C4-2B (cell line): ENCODE data around the gene DDX24.

Source experiments
- H3K27ac ChIP-seq: fragments of 450-650 bp; 2 replicates; pipeline ENCODE4 v1.5.1; 2017
- ZFX ChIP-seq: fragments of 450-650 bp; IDR thresholded peaks from 2 replicates; pipeline ENCODE4 v1.6.1; 2017
- TF ChIP-seq, protein P1 (sequence below): fragments of 450-650 bp; conservative IDR thresholded peaks from 2 replicates; pipeline ENCODE4 v1.5.1; 2017; ENCODE audit warnings: mild to moderate bottlenecking

Gene DDX24

DNA sequence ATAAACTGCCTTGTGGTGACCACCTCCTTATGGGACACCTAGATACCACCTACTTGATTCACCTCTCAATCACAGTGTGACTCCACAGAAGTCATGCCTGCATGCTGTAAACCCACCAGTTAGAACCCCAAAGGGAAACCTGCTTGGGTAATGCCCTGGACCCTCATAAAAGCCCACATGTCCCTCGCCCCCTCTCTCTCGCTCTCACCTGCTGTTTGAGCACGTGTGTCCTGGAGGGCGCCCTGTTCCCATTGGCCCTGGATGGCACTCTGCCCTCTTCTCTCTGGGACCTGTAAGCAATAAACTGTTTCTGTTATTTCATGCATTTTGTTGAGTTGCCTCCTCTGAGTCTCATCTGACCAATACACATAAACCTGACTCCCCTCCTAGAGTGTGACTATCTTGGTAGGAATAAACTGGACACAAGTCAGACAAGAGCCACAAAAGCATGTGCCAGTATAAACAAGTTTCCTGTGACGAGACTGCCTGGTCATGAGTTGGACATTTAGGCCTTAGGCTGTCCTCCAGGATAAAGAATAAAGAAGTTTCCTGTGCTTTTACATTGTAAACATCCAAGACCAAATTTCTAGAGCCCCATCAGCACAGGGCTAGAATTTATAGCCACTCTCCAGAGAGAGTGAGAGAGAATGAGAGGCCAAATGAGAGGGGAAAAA, 39.8 kb upstream of the DDX24 start:
- H3K27ac ChIP-seq = no peak overlapping the region
- TF ChIP-seq, protein P1, sequence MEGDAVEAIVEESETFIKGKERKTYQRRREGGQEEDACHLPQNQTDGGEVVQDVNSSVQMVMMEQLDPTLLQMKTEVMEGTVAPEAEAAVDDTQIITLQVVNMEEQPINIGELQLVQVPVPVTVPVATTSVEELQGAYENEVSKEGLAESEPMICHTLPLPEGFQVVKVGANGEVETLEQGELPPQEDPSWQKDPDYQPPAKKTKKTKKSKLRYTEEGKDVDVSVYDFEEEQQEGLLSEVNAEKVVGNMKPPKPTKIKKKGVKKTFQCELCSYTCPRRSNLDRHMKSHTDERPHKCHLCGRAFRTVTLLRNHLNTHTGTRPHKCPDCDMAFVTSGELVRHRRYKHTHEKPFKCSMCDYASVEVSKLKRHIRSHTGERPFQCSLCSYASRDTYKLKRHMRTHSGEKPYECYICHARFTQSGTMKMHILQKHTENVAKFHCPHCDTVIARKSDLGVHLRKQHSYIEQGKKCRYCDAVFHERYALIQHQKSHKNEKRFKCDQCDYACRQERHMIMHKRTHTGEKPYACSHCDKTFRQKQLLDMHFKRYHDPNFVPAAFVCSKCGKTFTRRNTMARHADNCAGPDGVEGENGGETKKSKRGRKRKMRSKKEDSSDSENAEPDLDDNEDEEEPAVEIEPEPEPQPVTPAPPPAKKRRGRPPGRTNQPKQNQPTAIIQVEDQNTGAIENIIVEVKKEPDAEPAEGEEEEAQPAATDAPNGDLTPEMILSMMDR = no peak
- no peak for TF ChIP-seq ZFX

DNA sequence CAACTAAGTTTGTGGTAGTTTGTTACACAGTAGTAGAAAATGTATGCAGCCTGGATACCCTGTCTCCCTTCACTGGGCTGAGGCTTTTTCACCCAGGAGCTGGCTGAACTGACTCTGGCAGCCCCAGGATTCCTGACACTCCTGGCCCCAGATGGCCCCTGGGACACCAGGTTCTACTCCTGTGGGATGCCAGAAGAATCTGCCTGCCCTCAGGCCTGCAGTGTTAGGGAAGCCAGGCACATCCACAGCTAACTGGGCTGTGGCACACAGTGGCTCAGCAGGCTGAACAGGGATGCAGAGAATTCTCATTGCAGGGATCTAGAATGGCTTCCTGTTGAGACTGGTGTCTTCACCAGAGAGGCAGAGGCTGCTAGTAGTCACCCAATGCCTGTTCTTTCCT, 38.1 kb upstream of the DDX24 start:
- TF ChIP-seq ZFX = no peak
- TF ChIP-seq, protein P1 = no peak
- no peak overlapping the region for H3K27ac ChIP-seq

DNA sequence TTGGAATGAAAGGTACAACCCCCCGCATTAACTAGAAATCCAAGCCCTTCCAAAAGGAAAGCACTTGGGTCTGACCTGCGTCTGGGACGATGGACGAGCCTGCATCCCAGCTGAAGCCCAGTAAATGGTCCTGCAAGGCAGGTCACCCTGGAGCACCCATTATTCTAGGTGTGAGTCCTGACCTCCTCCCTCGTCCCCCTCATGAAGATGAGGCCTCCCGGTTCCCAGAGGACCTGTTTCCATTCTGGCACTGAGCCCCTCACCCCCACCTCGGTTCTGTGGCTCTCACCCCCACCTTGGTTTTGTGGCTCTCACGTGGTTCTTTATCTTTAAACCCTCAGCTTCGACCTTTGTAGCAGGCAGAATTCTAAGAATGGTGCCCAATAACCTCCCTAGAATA, 36.9 kb upstream of the DDX24 start:
- TF ChIP-seq, protein P1 = no peak
- TF ChIP-seq ZFX = no peak
- H3K27ac ChIP-seq = no peak overlapping the region

GRCh38 chr14:94116701-94117100, 35.7 kb upstream of the DDX24 start:
- no peak overlapping the region for H3K27ac ChIP-seq
- TF ChIP-seq ZFX = no peak
- TF ChIP-seq, protein P1 = no peak

DNA sequence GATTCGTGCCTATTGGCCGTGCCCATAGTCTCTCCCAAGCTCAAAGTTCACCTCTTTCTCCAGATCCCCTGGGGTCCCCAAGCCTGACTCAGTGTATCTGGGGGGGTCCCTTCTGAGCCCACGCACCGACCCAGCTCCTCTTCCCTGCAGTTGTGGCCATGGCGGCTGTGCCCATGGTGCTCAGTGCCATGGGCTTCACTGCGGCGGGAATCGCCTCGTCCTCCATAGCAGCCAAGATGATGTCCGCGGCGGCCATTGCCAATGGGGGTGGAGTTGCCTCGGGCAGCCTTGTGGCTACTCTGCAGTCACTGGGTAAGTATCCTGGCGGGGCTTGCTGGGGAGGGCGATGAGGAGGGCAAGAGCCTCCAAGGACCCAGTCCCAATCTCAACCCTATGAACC, 34.6 kb upstream of the DDX24 start:
- TF ChIP-seq, protein P1 = no peak
- no peak for TF ChIP-seq ZFX
- H3K27ac ChIP-seq = no peak overlapping the region

GRCh38 chr14:94115058-94115591, 34.1 kb upstream of the DDX24 start:
- TF ChIP-seq, protein P1 = no peak
- TF ChIP-seq ZFX = no peak
- H3K27ac ChIP-seq = no peak overlapping the region

GRCh38 chr14:94114589-94115057, 33.6 kb upstream of the DDX24 start:
- no peak for TF ChIP-seq ZFX
- TF ChIP-seq, protein P1 = no peak

More at GRCh38 chr14:94114589-94115057, 33.6 kb upstream of the DDX24 start:
- no peak overlapping the region for H3K27ac ChIP-seq
